K562 (cell line): Measurements from ENCODE around the gene ZNF749. TPM values are rescaled to one million over a fixed set of nuclear protein-coding genes. Genes with fewer than 3 reads are reported as not detected.

Experiments used
- ATAC-seq: fragments of 200-7000 bp; cut with Tn5 transposase; 3 replicates; pipeline ENCODE4 v1.9.1; 2020; ENCODE audit warnings: moderate library complexity
- BruUV-seq: library from RNA; stranded (reverse); fragments of 400-500 nt; replicated peaks from 2 replicates; lab custom pipeline; 2021; lab: Mats Ljungman, UMichigan
- CTCF ChIA-PET: fragments of 300-600 bp; formaldehyde crosslinking; extraction: SDS; loops from one replicate; lab custom pipeline; 2021; ENCODE audit warnings: low intra/inter-chr PET ratio; lab: Yijun Ruan, JAX
- POLR2A ChIA-PET: fragments of 300-600, 350-650 bp; sonication (Branson Sonifier 250); formaldehyde crosslinking; extraction: SDS; loops from one replicate; lab custom pipeline; 2021; ENCODE audit warnings: antibody characterized with exemption, inconsistent platforms; lab: Yijun Ruan, JAX
- DNase-seq, 4 experiments: peaks; one replicate each; pipeline versions ENCODE4 v3.0.0 to v3.0.0-alpha.2; 2011 to 2018; ENCODE audit warnings: low spot score in 3 of 4, mixed read lengths in 3 of 4; ENCODE audit errors: extremely low read depth in 1 of 4
- FAIRE-seq: peaks from 2 replicates; lab custom pipeline; 2011; peaks lifted over from hg19 to GRCh38; lab: Jason Lieb, UNC
- H2AFZ ChIP-seq: 2 replicates; pipeline ENCODE4 v1.6.0; 2011; ENCODE audit warnings: low read depth, low read length, control low read depth, inconsistent platforms
- H3K27ac ChIP-seq: fragments of 200-600 bp; 3 replicates; pipeline ENCODE4 v1.8.0; 2011; ENCODE audit warnings: low read depth, mild to moderate bottlenecking, control low read depth, inconsistent platforms, low read length, moderate library complexity, mixed read lengths; ENCODE audit errors: extremely low read depth
- H3K27me3 ChIP-seq, 2 experiments: fragments of 300-600 bp in 1 of 2; 2 replicates in 1 of 2; 3 replicates in 1 of 2; pipeline versions ENCODE4 v1.6.0 to v1.8.0; 2011; ENCODE audit warnings: inconsistent platforms in 2 of 2, low read length in 2 of 2, mild to moderate bottlenecking in 1 of 2, mixed read lengths in 1 of 2, moderate library complexity in 1 of 2; ENCODE audit not compliant: control insufficient read depth in 2 of 2, insufficient read depth in 2 of 2
- H3K36me3 ChIP-seq: fragments of 300-600 bp; 3 replicates; pipeline ENCODE4 v1.8.0; 2011; ENCODE audit warnings: mild to moderate bottlenecking, low read length, inconsistent platforms; ENCODE audit not compliant: control insufficient read depth, insufficient read depth
- H3K4me1 ChIP-seq, 2 experiments: fragments of 200-600 bp in 1 of 2; replicated peaks in 1 of 2; 2 replicates in 1 of 2; 3 replicates in 1 of 2; pipeline versions ENCODE4 v1.5.1 to v1.8.0; 2011; ENCODE audit warnings: inconsistent platforms in 2 of 2, low read length in 2 of 2, mild to moderate bottlenecking in 1 of 2, mixed read lengths in 1 of 2, moderate library complexity in 1 of 2; ENCODE audit not compliant: control insufficient read depth in 2 of 2, insufficient read depth in 2 of 2
- H3K4me2 ChIP-seq: 2 replicates; pipeline ENCODE4 v1.6.1; 2011; ENCODE audit warnings: low read length, control low read depth, inconsistent platforms, mixed read lengths; ENCODE audit not compliant: insufficient read depth
- H3K4me3 ChIP-seq: fragments of 200-600 bp; sonication (generic), shearing (Covaris generic); 2 replicates; pipeline ENCODE4 v1.5.1; 2016; ENCODE audit warnings: control low read depth, inconsistent platforms
- H3K79me2 ChIP-seq: fragments of 200-600 bp; 3 replicates; pipeline ENCODE4 v1.8.0; 2011; ENCODE audit warnings: low read length, inconsistent platforms; ENCODE audit not compliant: control insufficient read depth, insufficient read depth
- H3K9ac ChIP-seq, 2 experiments: 2 replicates each; pipeline versions ENCODE4 v1.6.0 to v1.6.1; 2011; ENCODE audit warnings: low read depth in 2 of 2, low read length in 2 of 2, control low read depth in 1 of 2, inconsistent platforms in 1 of 2, mild to moderate bottlenecking in 1 of 2, mixed read lengths in 1 of 2; ENCODE audit not compliant: insufficient read depth in 1 of 2
- H3K9me1 ChIP-seq: one replicate; pipeline ENCODE4 v1.6.0; 2011; ENCODE audit warnings: inconsistent platforms, mild to moderate bottlenecking, low read length, moderate library complexity; ENCODE audit not compliant: control insufficient read depth, insufficient read depth
- H3K9me3 ChIP-seq: replicated peaks from 2 replicates; pipeline ENCODE4 v1.5.1; 2011; ENCODE audit warnings: low read depth, low read length, inconsistent platforms; ENCODE audit not compliant: control insufficient read depth, insufficient read depth
- H4K20me1 ChIP-seq: replicated peaks from 2 replicates; pipeline ENCODE4 v1.6.1; 2011; ENCODE audit warnings: low read length, inconsistent platforms, mixed read lengths; ENCODE audit not compliant: control insufficient read depth, insufficient read depth
- CBX3 ChIP-seq, 2 experiments: IDR thresholded peaks; 1 replicate in 1 of 2; 2 replicates in 1 of 2; pipeline ENCODE4 v1.6.1; 2012; ENCODE audit warnings: inconsistent platforms in 2 of 2, low read length in 2 of 2, borderline replicate concordance in 1 of 2, control low read depth in 1 of 2
- HNRNPL ChIP-seq: fragments of 200-400 bp; formaldehyde crosslinking; IDR thresholded peaks from 2 replicates; pipeline ENCODE4 v1.6.1; 2017; ENCODE audit warnings: low read depth, mild to moderate bottlenecking, low read length
- KLF1 ChIP-seq: fragments of 450-650 bp; IDR thresholded peaks from 2 replicates; pipeline ENCODE4 v1.6.1; 2016; ENCODE audit warnings: missing genetic modification characterization, missing compliant biosample characterization
- ZNF75A ChIP-seq: fragments of 450-650 bp; formaldehyde crosslinking; IDR thresholded peaks from 2 replicates; pipeline ENCODE4 v1.4.0; 2020; ENCODE audit warnings: mild to moderate bottlenecking
- WGBS: fragments of 100-300 bp; shearing (Covaris generic); methylation state at CpG from one replicate; pipeline ENCODE4 v1.1.6; 2016; ENCODE audit warnings: low coverage, mixed read lengths; ENCODE audit not compliant: insufficient coverage; ENCODE audit errors: missing lambda C conversion rate; 5-methylcytosine and 5-hydroxymethylcytosine counted together
- in situ Hi-C: fragments of 300-500 bp; cut with MboI; formaldehyde crosslinking; loops from 4 replicates; pipeline ENCODE4 v1.15.0; 2018; ENCODE audit warnings: inconsistent platforms, mixed read lengths
- intact Hi-C: fragments of 100-400 bp; cut with micrococcal nuclease; formaldehyde crosslinking; loops from 2 replicates; pipeline ENCODE4 v1.14.2; 2022
- polyA plus RNA-seq, 8 experiments: library from polyadenylated mRNA; depleted of rRNA in 4 of 8; stranded (reverse) in 5 of 8; unstranded in 3 of 8; fragments of >200 nt; fragmentation: Nextera tagmentation in 2 of 8; fragmentation: Illumina TruSeq in 1 of 8; extraction: Ambion mirVana in 2 of 8; extraction: Trizol in 1 of 8; gene quantifications; 2 replicates each; pipeline versions ENCODE4 v1.2.1 to v1.2.3, GENCODE V29; 2011 to 2014; ENCODE audit warnings: inconsistent platforms in 1 of 8, missing spikeins in 1 of 8
- total RNA-seq, 7 experiments: library from RNA; depleted of rRNA in 6 of 7; stranded (reverse); fragments of >200 nt in 6 of 7; fragmentation: Illumina TruSeq in 2 of 7; extraction: Trizol in 2 of 7; gene quantifications; 2 replicates each; pipeline versions ENCODE4 v1.2.1 to v1.2.3, GENCODE V29; 2011 to 2021; ENCODE audit warnings: low replicate concordance in 1 of 7

The ZNF749 gene
- total and polyA plus RNA-seq, 9 of the 15 experiments (the other 6 are each of a cell fraction or from before 2014, with no cell fraction given), result 5.3 to 33.2 (median 15.0) TPM

- H3K36me3 ChIP-seq, result no peaks in the 10 kb centered on the region
- no peak overlapping the region for H3K27ac ChIP-seq
- DNase-seq (no peak), FAIRE-seq (no peak), ATAC-seq (no peak)
- CTCF ChIA-PET, result no interaction called here
- no peaks in the 10 kb centered on the region for H4K20me1 ChIP-seq
- H3K9ac ChIP-seq, result no peak overlapping the region
- H2AFZ ChIP-seq, result no peak overlapping the region
- no peaks in the 10 kb centered on the region for H3K79me2 ChIP-seq
- H3K4me1 ChIP-seq, result no peaks in the 10 kb centered on the region
- no peak overlapping the region for H3K4me3 ChIP-seq
- H3K9me3 ChIP-seq, result peaks cover 2% of the 10 kb centered on the region; the same call in 1 of the 2 replicates
- TF ChIP-seq HNRNPL, result no peak
- 9% methylated on average over 5 of the region's 5 CpGs for WGBS
- POLR2A ChIA-PET, result no interaction called here
- intact Hi-C loops (no loop called here), in situ Hi-C loops (no loop called here)
- BruUV-seq, result no TSS peak
- H3K27me3 ChIP-seq, result no peaks in the 10 kb centered on the region
- no peak overlapping the region for H3K4me2 ChIP-seq
- H3K9me1 ChIP-seq, result no peaks in the 10 kb centered on the region
Observed at GRCh38 chr19:57466489-57466888, 31.4 kb downstream of the ZNF749 start.

- Histone ChIP-seq H4K20me1 (no peaks in the 10 kb centered on the region), H3K4me1 (peaks cover 0 to 7% of the 10 kb centered on the region in 2 experiments; a peak in 1 of 5 replicates), H3K9me3 (peaks cover 11% of the 10 kb centered on the region), H3K36me3 (no peaks in the 10 kb centered on the region; the same call in 2 of the 3 replicates), H3K27me3 (no peaks in the 10 kb centered on the region), H2AFZ (no peak overlapping the region), H3K27ac (no peak overlapping the region), H3K79me2 (no peaks in the 10 kb centered on the region), H3K9me1 (no peaks in the 10 kb centered on the region), H3K4me2 (no peak overlapping the region), H3K9ac (no peak overlapping the region), H3K4me3 (no peak overlapping the region)
- ChIA-PET POLR2A (no interaction called here), CTCF (no interaction called here)
- in situ Hi-C loops, result no loop called here
- DNase-seq (no peak), ATAC-seq (no peak), FAIRE-seq (no peak)
- TF ChIP-seq KLF1 (tag) (no peak), ZNF75A (peak; percentile 98), CBX3 (IDR thresholded peaks at IDR 0.05; ENCODE audit: borderline replicate concordance in 1 of 2, low read length in 2 of 2) (0 out of 3 replicates have a peak, but pooled peaks of 1 of the 2 experiments have one; percentile 23)
- WGBS, result 17% methylated on average over 4 of the region's 4 CpGs
- intact Hi-C loops, result no loop called here
- no TSS peak for BruUV-seq
Observed at GRCh38 chr19:57473646-57474045, 38.5 kb downstream of the ZNF749 start.
